ENCODE data around the gene CALHM6. TPM values are rescaled to one million over a fixed set of nuclear protein-coding genes. Genes with fewer than 3 reads are reported as not detected.

Gene CALHM6
- total and polyA plus RNA-seq, 2 of the 8 experiments (the other 6 are each of a cell fraction or from before 2014, with no cell fraction given): 0.93 to 1.8 TPM

DNA sequence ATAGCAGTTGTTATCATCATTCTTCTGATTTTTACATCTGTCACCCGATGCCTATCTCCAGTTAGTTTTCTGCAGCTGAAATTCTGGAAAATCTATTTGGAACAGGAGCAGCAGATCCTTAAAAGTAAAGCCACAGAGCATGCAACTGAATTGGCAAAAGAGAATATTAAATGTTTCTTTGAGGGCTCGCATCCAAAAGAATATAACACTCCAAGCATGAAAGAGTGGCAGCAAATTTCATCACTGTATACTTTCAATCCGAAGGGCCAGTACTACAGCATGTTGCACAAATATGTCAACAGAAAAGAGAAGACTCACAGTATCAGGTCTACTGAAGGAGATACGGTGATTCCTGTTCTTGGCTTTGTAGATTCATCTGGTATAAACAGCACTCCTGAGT lies 2.1 kb downstream of the CALHM6 start:
- no peak overlapping the region for H2AFZ ChIP-seq (ENCODE audit: low read length)
- no peak overlapping the region for H4K8ac ChIP-seq (ENCODE audit: extremely low read depth, insufficient read depth, low read length)
- no peak overlapping the region; a peak in 1 of 4 replicates for H3K4me2 ChIP-seq (ENCODE audit: insufficient read depth in 1 of 2, low read depth in 2 of 2, low read length in 2 of 2)
- H3K56ac ChIP-seq (replicated peaks; ENCODE audit: insufficient read length, low read depth, low read length): no peak overlapping the region
- H3K79me1 ChIP-seq (ENCODE audit: low read depth, low read length): no peaks in the 10 kb centered on the region
- H3K14ac ChIP-seq (ENCODE audit: insufficient read length): no peak overlapping the region
- POLR2A ChIA-PET (ENCODE audit: partially characterized antibody): no interaction called here
- H4K5ac ChIP-seq (ENCODE audit: insufficient read length, low read depth, low read length): no peak overlapping the region
- no peak overlapping the region for H3K9ac ChIP-seq (replicated peaks in 1 of 4; ENCODE audit: extremely low read depth in 1 of 4, low read depth in 3 of 4, low read length in 3 of 4)
- peaks cover 4% of the 10 kb centered on the region; the same call in 1 of the 2 replicates for H3K23me2 ChIP-seq (ENCODE audit: low read depth, low read length)
- H3K27me3 ChIP-seq (replicated peaks in 1 of 4; ENCODE audit: control insufficient read depth in 3 of 4, extremely low read depth in 1 of 4, insufficient read depth in 3 of 4, low read length in 3 of 4): peaks cover 8 to 33% (median 25%) of the 10 kb centered on the region in 4 experiments
- no peaks in the 10 kb centered on the region for H4K20me1 ChIP-seq (replicated peaks in 1 of 2; ENCODE audit: control insufficient read depth in 1 of 2, insufficient read depth in 2 of 2, low read length in 2 of 2)
- no peaks in the 10 kb centered on the region for H3K36me3 ChIP-seq (ENCODE audit: control insufficient read depth in 2 of 4, insufficient read depth in 4 of 4, low read length in 3 of 4)
- H2BK15ac ChIP-seq (ENCODE audit: low read length): no peak overlapping the region
- WGBS, 2 experiments (ENCODE audit: extremely low coverage in 1 of 2, insufficient coverage in 1 of 2, insufficient read length in 1 of 2, insufficient replicate concordance in 2 of 2, low coverage in 1 of 2, low lambda C conversion rate in 2 of 2, missing lambda C conversion rate in 1 of 2): 93% methylated on average over 4 of the region's 4 CpGs; no CpG with 5 or more reads in 1 of the 2 experiments
- no peak overlapping the region for H2BK120ac ChIP-seq (replicated peaks; ENCODE audit: low read depth, low read length)
- H3K18ac ChIP-seq (ENCODE audit: extremely low read depth, low read length): no peak overlapping the region
- no peak overlapping the region for H4K91ac ChIP-seq (replicated peaks; ENCODE audit: insufficient read length, low read length)
- no peak overlapping the region for H2BK20ac ChIP-seq (ENCODE audit: low read length)
- no peak overlapping the region for H3K4me3 ChIP-seq (ENCODE audit: extremely low read depth in 1 of 4, insufficient read depth in 2 of 4, low read depth in 3 of 4, low read length in 4 of 4)
- H2AK5ac ChIP-seq (ENCODE audit: low read depth, low read length): no peak overlapping the region
- H2BK5ac ChIP-seq (ENCODE audit: low read depth, low read length): no peak overlapping the region
- H3K79me2 ChIP-seq (ENCODE audit: control insufficient read depth in 1 of 2, insufficient read depth in 2 of 2, low read length in 2 of 2): no peaks in the 10 kb centered on the region
- no peak overlapping the region for H3K4ac ChIP-seq (replicated peaks; ENCODE audit: insufficient read length, low read depth, low read length)
- H3K9me3 ChIP-seq (ENCODE audit: insufficient read depth in 2 of 2, low read depth in 1 of 2, low read length in 1 of 2): no peaks in the 10 kb centered on the region
- DNase-seq (ENCODE audit: low read depth in 1 of 2, low spot score in 2 of 2) (no peak), FAIRE-seq (no peak)
- CTCF ChIA-PET (ENCODE audit: partially characterized antibody): interaction anchor here (0.9 to 1.6 kb wide), 5 partner anchors 8 to 234 kb away, joined by 3 to 7 read pairs (median 4); no protein-coding TSS in a partner anchor
- H2BK12ac ChIP-seq (ENCODE audit: low read depth, low read length): no peak overlapping the region
- H3K23ac ChIP-seq (ENCODE audit: insufficient read length): no peak overlapping the region
- peaks cover 3 to 4% (median 3%) of the 10 kb centered on the region in 4 experiments for H3K4me1 ChIP-seq (replicated peaks in 1 of 4; ENCODE audit: control insufficient read depth in 3 of 4, insufficient read depth in 4 of 4, low read length in 3 of 4)
- no peak overlapping the region for H3K27ac ChIP-seq (ENCODE audit: low read depth, low read length)
- no peak for TF ChIP-seq CTCF (IDR thresholded peaks at IDR 0.05; ENCODE audit: control extremely low read depth in 1 of 3, insufficient read depth in 1 of 3, low read depth in 1 of 3, low read length in 3 of 3)
- no peak for TF ChIP-seq SUZ12 (IDR thresholded peaks at IDR 0.05; ENCODE audit: low read length)
- no peak for TF ChIP-seq TAF1 (IDR thresholded peaks at IDR 0.05; ENCODE audit: low read depth, low read length)
- TF ChIP-seq CBX5 (IDR thresholded peaks at IDR 0.05; ENCODE audit: low read depth, low read length): no peak
- TF ChIP-seq FOSL1 (IDR thresholded peaks at IDR 0.05; ENCODE audit: insufficient read depth, low read depth, low read length): no peak
- no peak for TF ChIP-seq KDM4A (IDR thresholded peaks at IDR 0.05; ENCODE audit: low read depth, low read length, severe bottlenecking)
- TF ChIP-seq SP1 (IDR thresholded peaks at IDR 0.05; ENCODE audit: low read depth, low read length): no peak
- no peak for TF ChIP-seq SIX5 (IDR thresholded peaks at IDR 0.05; ENCODE audit: low read depth, low read length)
- TF ChIP-seq SIRT6 (IDR thresholded peaks at IDR 0.05; ENCODE audit: low read length): no peak
- TF ChIP-seq TAF7 (optimal IDR thresholded peaks at IDR 0.05; ENCODE audit: borderline replicate concordance, low read depth, low read length): no peak
- no peak for TF ChIP-seq NANOG (IDR thresholded peaks at IDR 0.05; ENCODE audit: insufficient read depth, low read depth, low read length, poor library complexity, severe bottlenecking)
- TF ChIP-seq CTBP2 (IDR thresholded peaks at IDR 0.05; ENCODE audit: borderline replicate concordance, insufficient read depth, insufficient read length, low read length): no peak

Data from H1 (cell line).